A549 (cell line): ENCODE results near the gene TBC1D16. TPM values are rescaled to one million over a fixed set of nuclear protein-coding genes. Genes with fewer than 3 reads are reported as not detected.

ENCODE experiments used
- ATAC-seq, 2 experiments: fragments of 200-7000 bp in 1 of 2; fragments of >200 bp in 1 of 2; cut with Nextera tagmentation in 1 of 2; cut with Tn5 transposase in 1 of 2; 3 replicates each; pipeline versions ENCODE4 v1.8.0 to v1.9.1; 2018 to 2020; ENCODE audit warnings: mild to moderate bottlenecking in 1 of 2, moderate library complexity in 1 of 2
- CTCF ChIA-PET: fragments of 300-600 bp; sonication (Branson Sonifier 250); formaldehyde crosslinking; extraction: SDS; loops from one replicate; lab custom pipeline; 2021; ENCODE audit warnings: antibody characterized with exemption, inconsistent platforms; lab: Yijun Ruan, JAX
- POLR2A ChIA-PET: fragments of 350-600 bp; formaldehyde crosslinking; extraction: SDS; loops from one replicate; lab custom pipeline; 2021; ENCODE audit warnings: antibody characterized with exemption, inconsistent platforms; lab: Yijun Ruan, JAX
- DNase-seq, 2 experiments: peaks; one replicate each; pipeline versions ENCODE4 v3.0.0 to v3.0.0-alpha.2; 2011 to 2016; ENCODE audit warnings: low read depth in 1 of 2, low spot score in 1 of 2
- FAIRE-seq: peaks from 2 replicates; lab custom pipeline; 2011; peaks lifted over from hg19 to GRCh38; lab: Jason Lieb, UNC
- H3K27ac ChIP-seq, 2 experiments: fragments of >200 bp; sonication (Bioruptor Twin); formaldehyde crosslinking; 3 replicates each; pipeline ENCODE4 v1.5.1; 2016 to 2017
- H3K4me1 ChIP-seq: fragments of >200 bp; sonication (Bioruptor Twin); formaldehyde crosslinking; 3 replicates; pipeline ENCODE4 v1.6.1; 2016
- H3K4me2 ChIP-seq: fragments of >200 bp; sonication (Bioruptor Twin); formaldehyde crosslinking; 3 replicates; pipeline ENCODE4 v1.6.1; 2016
- H3K4me3 ChIP-seq: fragments of >200 bp; sonication (Bioruptor Twin); formaldehyde crosslinking; 3 replicates; pipeline ENCODE4 v1.5.1; 2016
- H3K9me3 ChIP-seq: fragments of >200 bp; sonication (Bioruptor Twin); formaldehyde crosslinking; 3 replicates; pipeline ENCODE4 v1.6.1; 2016
- ATOH8 ChIP-seq: fragments of 250-450 bp; sonication (Bioruptor Pico); IDR thresholded peaks from 2 replicates; pipeline ENCODE4 v1.5.0; 2020; ENCODE audit warnings: low read depth, mild to moderate bottlenecking, moderate library complexity
- CEBPB ChIP-seq, 2 experiments: fragments of >200 bp in 1 of 2; sonication (Bioruptor Twin) in 1 of 2; formaldehyde crosslinking in 1 of 2; IDR thresholded peaks; 2 replicates each; pipeline ENCODE4 v1.6.1; 2012 to 2016
- EHMT2 ChIP-seq: fragments of 200-600 bp; sonication (generic); IDR thresholded peaks from 2 replicates; pipeline ENCODE4 v1.6.1; 2016; ENCODE audit warnings: antibody characterized with exemption, low read depth, mild to moderate bottlenecking, moderate library complexity
- ESRRA ChIP-seq: fragments of 150-350 bp; IDR thresholded peaks from 2 replicates; pipeline ENCODE4 v1.6.1; 2014; ENCODE audit warnings: mild to moderate bottlenecking, low read length, borderline replicate concordance
- FOSB ChIP-seq: fragments of 250-450 bp; sonication (Bioruptor Pico); IDR thresholded peaks from 2 replicates; pipeline ENCODE4 v1.5.0; 2020; ENCODE audit warnings: mild to moderate bottlenecking, moderate library complexity
- FOXS1 ChIP-seq: fragments of 250-450 bp; sonication (Bioruptor Pico); IDR thresholded peaks from 2 replicates; pipeline ENCODE4 v1.5.0; 2020; ENCODE audit warnings: mild to moderate bottlenecking, moderate library complexity
- HES2 ChIP-seq: fragments of >200 bp; sonication (Bioruptor Twin); formaldehyde crosslinking; IDR thresholded peaks from 2 replicates; pipeline ENCODE4 v1.6.1; 2016
- HOXB5 ChIP-seq: fragments of 250-450 bp; sonication (Bioruptor Pico); IDR thresholded peaks from 2 replicates; pipeline ENCODE4 v1.5.0; 2020; ENCODE audit warnings: mild to moderate bottlenecking, moderate library complexity
- JUN ChIP-seq, 2 experiments: fragments of >200 bp; sonication (Bioruptor Twin); formaldehyde crosslinking; IDR thresholded peaks; 2 replicates in 1 of 2; 3 replicates in 1 of 2; pipeline ENCODE4 v1.6.1; 2016 to 2017
- KDM1A ChIP-seq: fragments of 200-600 bp; sonication (generic); IDR thresholded peaks from 2 replicates; pipeline ENCODE4 v1.6.1; 2016; ENCODE audit warnings: low read depth, mild to moderate bottlenecking
- MAZ ChIP-seq: fragments of 150-350 bp; IDR thresholded peaks from 2 replicates; pipeline ENCODE4 v1.6.1; 2014; ENCODE audit warnings: antibody characterized with exemption, low read depth, low read length, borderline replicate concordance
- MYC ChIP-seq: IDR thresholded peaks from 2 replicates; pipeline ENCODE4 v1.6.1; 2012; ENCODE audit warnings: mild to moderate bottlenecking, inconsistent platforms, low read length, improper control_type of control experiment, borderline replicate concordance
- NPAS2 ChIP-seq: fragments of 250-450 bp; sonication (Bioruptor Pico); IDR thresholded peaks from 2 replicates; pipeline ENCODE4 v1.8.0; 2022; ENCODE audit warnings: mild to moderate bottlenecking, moderate library complexity, borderline replicate concordance
- NR3C1 ChIP-seq: fragments of >200 bp; sonication (Bioruptor Twin); formaldehyde crosslinking; IDR thresholded peaks from 3 replicates; pipeline ENCODE4 v1.6.1; 2017
- PBX3 ChIP-seq: IDR thresholded peaks from 2 replicates; pipeline ENCODE4 v1.6.1; 2012
- PHF8 ChIP-seq: fragments of 200-600 bp; sonication (generic); IDR thresholded peaks from 2 replicates; pipeline ENCODE4 v1.6.1; 2016; ENCODE audit warnings: low read depth, mild to moderate bottlenecking, antibody characterized with exemption, moderate library complexity, borderline replicate concordance
- POLR2AphosphoS2 ChIP-seq: conservative IDR thresholded peaks from 2 replicates; pipeline ENCODE4 v1.6.1; 2012; ENCODE audit warnings: low read length, improper control_type of control experiment, inconsistent platforms
- RAD21 ChIP-seq, 2 experiments: fragments of >200 bp in 1 of 2; sonication (Bioruptor Twin) in 1 of 2; formaldehyde crosslinking in 1 of 2; IDR thresholded peaks in 1 of 2; conservative IDR thresholded peaks in 1 of 2; 2 replicates in 1 of 2; 3 replicates in 1 of 2; pipeline ENCODE4 v1.6.1; 2012 to 2018; ENCODE audit warnings: inconsistent platforms in 1 of 2
- RCOR1 ChIP-seq: fragments of 150-350 bp; IDR thresholded peaks from 2 replicates; pipeline ENCODE4 v1.6.1; 2014; ENCODE audit warnings: antibody characterized with exemption, low read length, low read depth
- REST ChIP-seq: fragments of 200-600 bp; sonication (generic); IDR thresholded peaks from 2 replicates; pipeline ENCODE4 v1.6.1; 2016; ENCODE audit warnings: antibody characterized with exemption, mild to moderate bottlenecking, moderate library complexity
- RNF2 ChIP-seq: fragments of 200-600 bp; sonication (generic); IDR thresholded peaks from 2 replicates; pipeline ENCODE4 v1.6.1; 2016; ENCODE audit warnings: low read depth, mild to moderate bottlenecking, antibody characterized with exemption, moderate library complexity, borderline replicate concordance
- SREBF2 ChIP-seq: fragments of 450-650 bp; IDR thresholded peaks from 2 replicates; pipeline ENCODE4 v1.6.1; 2014; ENCODE audit warnings: mild to moderate bottlenecking, moderate library complexity
- TP53 ChIP-seq: fragments of 250-450 bp; sonication (Bioruptor Pico); IDR thresholded peaks from 2 replicates; pipeline ENCODE4 v1.5.0; 2021; ENCODE audit warnings: mild to moderate bottlenecking, moderate library complexity
- USF2 ChIP-seq: fragments of 450-650 bp; IDR thresholded peaks from 2 replicates; pipeline ENCODE4 v1.6.1; 2014; ENCODE audit warnings: antibody characterized with exemption
- ZC3H11A ChIP-seq: fragments of 450-650 bp; IDR thresholded peaks from 2 replicates; pipeline ENCODE4 v1.6.1; 2014; ENCODE audit warnings: antibody characterized with exemption, mild to moderate bottlenecking
- ZNF302 ChIP-seq: fragments of 250-450 bp; sonication (Bioruptor Pico); IDR thresholded peaks from 2 replicates; pipeline ENCODE4 v1.9.0; 2021; ENCODE audit warnings: inconsistent platforms, mild to moderate bottlenecking, moderate library complexity
- WGBS: methylation state at CpG from one replicate; pipeline ENCODE4 v1.1.6; 2017; ENCODE audit errors: missing lambda C conversion rate; 5-methylcytosine and 5-hydroxymethylcytosine counted together
- polyA plus RNA-seq, 4 experiments: library from polyadenylated mRNA; depleted of rRNA in 3 of 4; stranded (reverse); fragments of >200 nt; fragmentation: RNase III in 1 of 4; extraction: RNeasy Plus Mini Kit Qiagen cat#74134 plus additional on column Dnase treatment in 1 of 4; gene quantifications; 2 replicates in 3 of 4; 3 replicates in 1 of 4; pipeline ENCODE4 v1.2.3, GENCODE V29; 2011 to 2017

TBC1D16 gene
- polyA plus RNA-seq, 2 of the 4 experiments (the other 2 are of a cell fraction): 8.9 to 12.5 TPM

- Histone ChIP-seq H3K9me3 (no peaks in the 10 kb centered on the region), H3K4me2 (no peak overlapping the region), H3K4me1 (peaks cover 21% of the 10 kb centered on the region), H3K4me3 (no peak overlapping the region), H3K27ac (no peak overlapping the region)
- CTCF ChIA-PET: interaction anchor here (0.7 to 11.5 kb wide), 6 partner anchors 10 to 244 kb away, joined by 4 to 138 read pairs (median 4); partner anchors contain the start of gene GAA
- no peak for DNase-seq
- WGBS: 94% methylated on average over 4 of the region's 4 CpGs
- POLR2A ChIA-PET: interaction anchor here (0.9 kb wide), 1 partner anchor 10 kb away, joined by 4 read pairs; no protein-coding TSS in a partner anchor
- no peak for TF ChIP-seq FOXS1 (CRISPR knock-in tag)
- no peak for TF ChIP-seq ATOH8
- TF ChIP-seq KDM1A: no peak
- no peak for TF ChIP-seq ZC3H11A
- no peak for TF ChIP-seq HOXB5 (CRISPR knock-in tag)
- no peak for TF ChIP-seq USF2
- no peak for TF ChIP-seq REST
- TF ChIP-seq PHF8: no peak
- no peak for TF ChIP-seq SREBF2
- TF ChIP-seq MYC: no peak
- TF ChIP-seq ESRRA: no peak
- TF ChIP-seq RNF2: no peak
- TF ChIP-seq JUN (IDR thresholded peaks at IDR 0.05): no peak
- no peak for TF ChIP-seq TP53 (CRISPR knock-in tag)
- TF ChIP-seq MAZ: no peak
- no peak for TF ChIP-seq HES2
- no peak for TF ChIP-seq CEBPB (IDR thresholded peaks at IDR 0.05)
- ATAC-seq: no peak
- FAIRE-seq: no peak
These were observed 1.8 kb downstream of the TBC1D16 start for GRCh38 chr17:80033840-80034239.

GRCh38 chr17:80032614-80033171, 3.0 kb downstream of the TBC1D16 start:
- Histone ChIP-seq H3K4me3 (no peak overlapping the region), H3K4me1 (peaks cover 22% of the 10 kb centered on the region), H3K9me3 (no peaks in the 10 kb centered on the region), H3K4me2 (no peak overlapping the region), H3K27ac (no peak overlapping the region)
- no peak for FAIRE-seq
- POLR2A ChIA-PET: no interaction called here
- WGBS: 93% methylated on average over 9 of the region's 9 CpGs
- no peak for ATAC-seq
- DNase-seq: no peak
- CTCF ChIA-PET: interaction anchor here (1.0 to 11.5 kb wide), 4 partner anchors 26 to 243 kb away, joined by 3 to 138 read pairs (median 5); partner anchors contain the start of gene GAA
- no peak for TF ChIP-seq EHMT2
- no peak for TF ChIP-seq POLR2AphosphoS2
- TF ChIP-seq ZNF302: no peak
- no peak for TF ChIP-seq JUN (IDR thresholded peaks at IDR 0.05)
- TF ChIP-seq NPAS2 (CRISPR knock-in tag): no peak
- no peak for TF ChIP-seq RNF2
- TF ChIP-seq PBX3: no peak
- no peak for TF ChIP-seq RAD21 (conservative IDR thresholded peaks at IDR 0.05 in 1 of 2, IDR thresholded peaks at IDR 0.05 in 1 of 2)
- no peak for TF ChIP-seq MYC
- TF ChIP-seq CEBPB (IDR thresholded peaks at IDR 0.05): no peak
- TF ChIP-seq REST: no peak
- TF ChIP-seq RCOR1: no peak
- no peak for TF ChIP-seq KDM1A
- no peak for TF ChIP-seq NR3C1
- TF ChIP-seq FOSB (CRISPR knock-in tag): no peak
- no peak for TF ChIP-seq ESRRA
